Measurements from ENCODE around the gene SERP1.
A peak's percentile ranks its signal among the peaks of the same experiment; 100 is the strongest.

DNA sequence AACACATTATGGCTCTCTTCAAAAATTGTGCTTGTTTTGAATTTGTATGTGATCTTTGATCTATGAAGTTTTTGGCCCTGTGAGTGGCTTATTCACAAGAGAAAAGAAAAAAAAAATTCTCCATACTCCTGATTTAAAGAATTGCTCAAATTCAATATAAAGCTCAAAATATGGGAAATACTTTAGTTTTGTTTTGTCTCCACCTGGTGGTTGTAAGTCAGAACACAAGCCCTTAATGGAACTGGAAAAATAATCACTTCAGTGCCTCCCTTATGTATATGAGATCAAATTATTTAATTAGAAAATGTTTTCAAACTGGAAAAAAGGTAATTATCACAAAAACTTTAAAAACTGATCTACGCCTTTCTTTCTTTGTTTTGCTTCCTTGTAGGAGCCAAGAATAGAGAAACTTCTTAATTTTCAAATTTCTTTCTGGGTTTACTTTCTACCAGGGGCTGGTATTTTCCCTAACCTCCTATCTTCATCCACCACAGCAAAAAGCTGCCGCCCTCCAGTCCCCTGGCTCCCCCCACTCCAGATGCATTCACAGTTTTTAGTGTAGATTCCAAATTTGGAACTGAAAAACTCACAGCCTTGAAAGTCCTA is 50.6 kb downstream of the SERP1 start:
- TF ChIP-seq, protein P1, sequence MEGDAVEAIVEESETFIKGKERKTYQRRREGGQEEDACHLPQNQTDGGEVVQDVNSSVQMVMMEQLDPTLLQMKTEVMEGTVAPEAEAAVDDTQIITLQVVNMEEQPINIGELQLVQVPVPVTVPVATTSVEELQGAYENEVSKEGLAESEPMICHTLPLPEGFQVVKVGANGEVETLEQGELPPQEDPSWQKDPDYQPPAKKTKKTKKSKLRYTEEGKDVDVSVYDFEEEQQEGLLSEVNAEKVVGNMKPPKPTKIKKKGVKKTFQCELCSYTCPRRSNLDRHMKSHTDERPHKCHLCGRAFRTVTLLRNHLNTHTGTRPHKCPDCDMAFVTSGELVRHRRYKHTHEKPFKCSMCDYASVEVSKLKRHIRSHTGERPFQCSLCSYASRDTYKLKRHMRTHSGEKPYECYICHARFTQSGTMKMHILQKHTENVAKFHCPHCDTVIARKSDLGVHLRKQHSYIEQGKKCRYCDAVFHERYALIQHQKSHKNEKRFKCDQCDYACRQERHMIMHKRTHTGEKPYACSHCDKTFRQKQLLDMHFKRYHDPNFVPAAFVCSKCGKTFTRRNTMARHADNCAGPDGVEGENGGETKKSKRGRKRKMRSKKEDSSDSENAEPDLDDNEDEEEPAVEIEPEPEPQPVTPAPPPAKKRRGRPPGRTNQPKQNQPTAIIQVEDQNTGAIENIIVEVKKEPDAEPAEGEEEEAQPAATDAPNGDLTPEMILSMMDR (IDR thresholded peaks at IDR 0.05 in 8 of 11, conservative IDR thresholded peaks at IDR 0.05 in 3 of 11), result peak; percentile 66 to 88 (median 84)
- TF ChIP-seq POLR2AphosphoS5 (IDR thresholded peaks at IDR 0.05), result no peak
